GM12873 (cell line): Measurements from ENCODE around the gene PDZD7.

Source experiments
- TF ChIP-seq, protein P1 (sequence below): IDR thresholded peaks from 2 replicates; pipeline ENCODE4 v1.5.1; 2012; ENCODE audit warnings: low read depth, mild to moderate bottlenecking, moderate library complexity, low read length, control low read depth; ENCODE audit not compliant: insufficient read depth; ENCODE audit errors: missing control alignments

The PDZD7 gene

DNA sequence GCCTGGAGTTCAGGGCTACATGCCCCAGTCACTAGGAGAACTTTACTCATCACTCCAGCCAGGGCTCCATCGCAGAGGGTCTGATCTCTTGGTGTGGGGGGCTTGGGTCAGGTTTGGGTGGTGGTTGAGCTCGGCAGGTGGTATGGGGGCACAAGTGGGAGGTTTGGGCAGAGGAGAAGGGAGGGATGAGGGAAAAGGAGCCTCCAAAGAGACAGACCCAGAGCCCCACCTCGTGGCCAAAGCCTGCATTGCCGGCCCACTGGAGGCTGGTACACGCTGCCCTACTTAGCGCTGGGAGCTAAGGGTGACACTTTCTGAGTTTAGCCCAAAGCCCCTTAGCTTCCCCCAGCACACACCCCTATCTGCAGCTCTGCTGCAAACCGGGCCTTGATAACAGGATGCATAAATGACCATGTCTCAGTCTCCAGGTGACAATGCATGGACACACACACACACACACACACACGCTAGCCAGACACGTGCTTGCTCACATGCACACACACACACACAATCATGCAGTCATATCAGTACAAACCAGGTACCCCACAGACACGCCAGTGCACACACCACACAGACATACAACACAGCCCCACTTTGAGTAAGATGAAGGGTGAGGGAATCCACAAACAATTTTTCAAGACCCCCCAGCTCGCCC, 16.6 kb downstream of the PDZD7 start:
- TF ChIP-seq, protein P1, sequence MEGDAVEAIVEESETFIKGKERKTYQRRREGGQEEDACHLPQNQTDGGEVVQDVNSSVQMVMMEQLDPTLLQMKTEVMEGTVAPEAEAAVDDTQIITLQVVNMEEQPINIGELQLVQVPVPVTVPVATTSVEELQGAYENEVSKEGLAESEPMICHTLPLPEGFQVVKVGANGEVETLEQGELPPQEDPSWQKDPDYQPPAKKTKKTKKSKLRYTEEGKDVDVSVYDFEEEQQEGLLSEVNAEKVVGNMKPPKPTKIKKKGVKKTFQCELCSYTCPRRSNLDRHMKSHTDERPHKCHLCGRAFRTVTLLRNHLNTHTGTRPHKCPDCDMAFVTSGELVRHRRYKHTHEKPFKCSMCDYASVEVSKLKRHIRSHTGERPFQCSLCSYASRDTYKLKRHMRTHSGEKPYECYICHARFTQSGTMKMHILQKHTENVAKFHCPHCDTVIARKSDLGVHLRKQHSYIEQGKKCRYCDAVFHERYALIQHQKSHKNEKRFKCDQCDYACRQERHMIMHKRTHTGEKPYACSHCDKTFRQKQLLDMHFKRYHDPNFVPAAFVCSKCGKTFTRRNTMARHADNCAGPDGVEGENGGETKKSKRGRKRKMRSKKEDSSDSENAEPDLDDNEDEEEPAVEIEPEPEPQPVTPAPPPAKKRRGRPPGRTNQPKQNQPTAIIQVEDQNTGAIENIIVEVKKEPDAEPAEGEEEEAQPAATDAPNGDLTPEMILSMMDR, result peak; percentile 99

DNA sequence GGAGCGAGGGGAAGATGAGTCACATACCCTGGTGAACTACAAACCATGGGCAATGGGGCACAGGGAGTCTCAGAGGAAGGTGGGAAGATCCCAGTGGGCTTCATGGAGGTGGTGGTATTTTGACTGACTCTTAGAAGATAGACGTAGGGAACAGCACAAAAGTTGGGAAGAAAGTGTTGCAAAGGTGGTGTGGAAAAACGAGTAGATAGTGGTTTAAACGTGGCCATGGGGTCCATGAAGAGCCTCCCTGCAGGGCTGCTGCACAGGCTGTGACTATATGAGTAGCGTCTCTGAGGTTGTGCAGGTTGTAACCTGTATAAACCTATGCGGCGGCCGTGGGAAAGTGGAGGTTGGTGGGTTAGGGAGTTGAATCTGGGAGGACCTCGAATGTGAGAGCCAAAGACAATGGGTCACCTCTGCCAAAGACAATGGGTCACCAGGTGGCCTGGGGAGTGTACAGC, 17.5 kb downstream of the PDZD7 start:
- TF ChIP-seq, protein P1, result no peak

DNA sequence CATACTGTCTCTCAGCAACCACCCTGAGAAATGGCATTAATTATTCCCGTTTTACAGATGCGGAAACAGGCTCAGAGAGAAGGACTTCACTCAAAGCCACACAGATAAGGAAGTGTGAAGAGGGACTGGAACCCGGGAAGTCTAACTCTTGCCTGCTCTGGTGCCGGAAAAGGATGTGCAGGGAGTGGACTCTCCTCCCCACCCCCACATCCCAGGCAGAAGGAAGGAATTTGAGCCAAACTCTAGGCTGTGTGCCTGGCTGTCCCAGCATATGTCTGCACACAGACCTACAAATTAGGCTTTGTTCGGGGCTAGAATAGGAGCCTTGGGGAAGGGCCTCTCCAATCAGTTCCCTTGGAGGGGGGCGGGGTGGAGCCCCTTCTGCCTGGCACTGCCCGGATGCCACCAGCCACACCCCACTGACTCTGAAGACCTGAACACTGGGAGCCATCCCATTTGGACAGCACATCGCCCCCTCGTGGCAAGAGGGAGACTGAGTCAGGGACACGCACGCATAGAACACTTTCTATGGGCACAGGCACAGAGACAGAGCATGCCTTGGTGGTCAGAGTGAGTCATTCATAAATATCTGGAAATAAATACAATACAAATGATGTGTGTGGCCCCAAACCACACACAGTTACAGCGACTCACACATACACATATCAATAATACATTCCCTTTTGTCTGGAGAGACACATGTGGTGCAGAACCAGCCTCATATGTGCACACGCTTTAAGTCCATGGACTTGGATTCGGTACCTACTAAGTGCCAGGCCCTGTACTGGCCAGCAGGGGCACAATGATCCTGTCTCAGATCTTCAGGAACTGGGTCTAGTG, 18.2 kb downstream of the PDZD7 start:
- TF ChIP-seq, protein P1, result peak; percentile 73

DNA sequence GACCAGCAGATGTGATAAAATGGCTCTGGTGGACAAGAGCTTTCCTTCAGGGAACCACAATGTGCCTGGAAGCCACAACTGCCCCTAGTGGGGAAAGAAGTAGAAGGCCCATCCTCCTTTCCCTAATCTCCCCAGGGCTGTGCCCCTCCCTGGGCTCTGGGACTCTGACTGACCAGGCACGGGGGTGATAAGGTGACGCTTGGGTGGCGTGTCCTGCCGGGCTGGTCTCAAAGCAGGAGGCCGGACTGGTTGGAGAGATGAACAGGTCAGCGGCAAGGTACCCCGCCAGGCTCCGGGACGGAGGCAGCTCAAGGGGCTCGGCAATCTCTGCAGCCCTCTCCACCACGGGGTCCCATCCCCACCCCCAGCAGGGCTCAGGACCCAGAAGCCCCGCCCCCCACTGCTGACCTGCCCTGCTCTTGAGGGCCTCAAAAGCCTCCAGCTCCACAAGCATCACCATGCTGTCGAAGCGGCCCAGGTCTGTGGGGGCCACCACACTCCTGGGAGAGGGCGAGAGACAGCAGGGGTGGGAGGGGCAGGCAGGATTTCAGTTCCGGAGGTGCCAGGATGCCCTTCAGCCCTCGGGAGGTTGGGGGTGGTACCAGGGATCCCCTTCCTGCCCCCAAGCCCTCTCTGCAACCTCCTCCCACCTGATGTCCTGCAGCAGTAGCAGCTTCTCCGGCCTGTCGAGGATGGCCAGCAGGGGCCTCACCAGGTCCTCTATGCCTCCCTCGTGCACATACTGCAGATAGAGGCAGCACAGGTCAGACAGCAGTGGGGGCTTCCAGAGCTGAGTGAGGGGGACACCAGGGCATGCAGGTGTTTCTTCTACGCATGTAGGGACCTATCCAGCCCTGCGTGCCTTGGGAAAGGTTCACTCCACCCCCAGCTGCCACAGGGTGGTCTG, 19.2 kb downstream of the PDZD7 start:
- TF ChIP-seq, protein P1, result peak; percentile 30

DNA sequence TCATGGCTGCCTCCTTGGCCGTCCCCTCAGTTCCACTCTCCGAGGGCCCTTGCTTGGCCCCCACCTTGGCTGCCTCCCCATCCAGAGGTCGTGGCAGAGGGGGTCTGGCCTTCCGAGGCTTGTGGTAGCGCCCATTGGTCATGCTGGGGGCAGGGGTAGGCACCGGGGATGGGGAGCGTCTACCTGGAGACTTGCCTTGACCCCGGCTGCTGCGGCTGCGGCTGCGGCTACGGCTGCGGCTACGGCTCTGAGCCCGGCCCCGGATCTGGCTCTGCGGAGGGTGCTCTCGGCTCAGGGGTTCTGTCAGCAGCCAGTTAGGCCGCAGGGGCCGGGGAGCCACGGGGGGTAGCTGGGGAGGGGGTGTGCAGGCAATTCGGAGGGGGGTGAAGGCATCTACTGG, 20.6 kb downstream of the PDZD7 start:
- TF ChIP-seq, protein P1, result no peak

DNA sequence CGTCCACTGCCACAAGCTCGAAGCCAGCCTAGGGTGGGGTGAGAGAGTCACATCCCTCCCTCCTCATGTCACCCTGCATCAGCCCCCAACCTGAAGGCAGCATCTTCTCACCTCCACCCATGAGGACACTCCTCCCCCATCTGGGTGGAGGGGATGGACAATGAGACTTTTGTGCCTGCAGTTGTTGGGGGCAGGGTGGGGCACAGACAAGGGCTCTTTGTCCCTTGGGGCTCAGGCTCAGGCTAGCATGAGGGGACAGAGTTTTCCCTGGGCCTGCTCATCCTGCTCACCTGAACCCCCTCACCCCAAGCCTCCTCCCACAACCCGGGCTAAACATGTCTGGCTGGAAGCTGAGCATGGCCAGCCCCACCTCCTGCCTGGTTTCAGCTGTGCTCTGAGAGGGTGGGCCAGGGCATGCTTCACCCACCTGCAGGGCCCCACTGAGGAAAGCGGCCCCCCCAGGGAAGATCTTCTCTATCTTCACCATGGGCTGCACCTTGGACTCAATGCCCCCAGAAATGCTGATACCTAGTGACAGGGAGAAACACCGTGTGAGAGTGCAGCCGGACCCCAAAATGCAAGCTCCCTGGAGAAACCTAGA, 22.0 kb downstream of the PDZD7 start:
- TF ChIP-seq, protein P1, result no peak
